Measurements from ENCODE around the gene S100PBP.
A peak's percentile ranks its signal among the peaks of the same experiment; 100 is the strongest.

The S100PBP gene

GRCh38 chr1:32825181-32825580, 7.7 kb downstream of the S100PBP start:
- no peak overlapping the region for H3K9ac ChIP-seq (ENCODE audit: low read depth, low read length, poor library complexity, severe bottlenecking)
- no peak overlapping the region for H2AFZ ChIP-seq (ENCODE audit: low read length)
- TF ChIP-seq CTCF (conservative IDR thresholded peaks at IDR 0.05; ENCODE audit: low read length), result no peak
- no peak for TF ChIP-seq EZH2phosphoT487 (IDR thresholded peaks at IDR 0.05; ENCODE audit: borderline replicate concordance)
- no peaks in the 10 kb centered on the region for H3K9me2 ChIP-seq (replicated peaks; ENCODE audit: low read depth, low read length)
- no peaks in the 10 kb centered on the region for H3F3A ChIP-seq (ENCODE audit: low read depth)
- no peaks in the 10 kb centered on the region for H3K27me3 ChIP-seq (ENCODE audit: insufficient read depth, low read length, poor library complexity, severe bottlenecking)
- H4K20me1 ChIP-seq (ENCODE audit: insufficient read depth, low read length, poor library complexity, severe bottlenecking), result peaks cover 27% of the 10 kb centered on the region
- H3K4me2 ChIP-seq (ENCODE audit: low read depth, low read length, poor library complexity, severe bottlenecking), result no peak overlapping the region
- H3K4me3 ChIP-seq (ENCODE audit: low read length, poor library complexity, severe bottlenecking), result no peak overlapping the region
- no peaks in the 10 kb centered on the region for H3K9me3 ChIP-seq (ENCODE audit: insufficient read depth, low read depth, low read length)
- peaks cover 42% of the 10 kb centered on the region for H3K79me2 ChIP-seq (ENCODE audit: insufficient read depth, low read length)
- H3K36me3 ChIP-seq (ENCODE audit: insufficient read depth, low read length), result peaks cover 35% of the 10 kb centered on the region; the same call in 1 of the 2 replicates
- peaks cover 29% of the 10 kb centered on the region for H3K4me1 ChIP-seq (ENCODE audit: insufficient read depth, low read length, poor library complexity, severe bottlenecking)

- Histone ChIP-seq H3K4me2 (ENCODE audit: low read depth, low read length, poor library complexity, severe bottlenecking) (no peak overlapping the region), H3K36me3 (ENCODE audit: insufficient read depth, low read length) (peaks cover 55% of the 10 kb centered on the region; the same call in 1 of the 2 replicates), H3K4me3 (ENCODE audit: low read length, poor library complexity, severe bottlenecking) (no peak overlapping the region), H3K9me3 (ENCODE audit: insufficient read depth, low read depth, low read length) (no peaks in the 10 kb centered on the region), H2AFZ (ENCODE audit: low read length) (no peak overlapping the region), H4K20me1 (ENCODE audit: insufficient read depth, low read length, poor library complexity, severe bottlenecking) (peaks cover 16% of the 10 kb centered on the region), H3K79me2 (ENCODE audit: insufficient read depth, low read length) (peaks cover 14% of the 10 kb centered on the region; the same call in 1 of the 2 replicates), H3K9ac (ENCODE audit: low read depth, low read length, poor library complexity, severe bottlenecking) (no peak overlapping the region), H3K4me1 (ENCODE audit: insufficient read depth, low read length, poor library complexity, severe bottlenecking) (peaks cover 6% of the 10 kb centered on the region), H3F3A (ENCODE audit: low read depth) (no peaks in the 10 kb centered on the region), H3K9me2 (replicated peaks; ENCODE audit: low read depth, low read length) (no peaks in the 10 kb centered on the region), H3K27me3 (ENCODE audit: insufficient read depth, low read length, poor library complexity, severe bottlenecking) (no peaks in the 10 kb centered on the region)
- TF ChIP-seq CTCF (conservative IDR thresholded peaks at IDR 0.05; ENCODE audit: low read length) (peak; percentile 62), EZH2phosphoT487 (IDR thresholded peaks at IDR 0.05; ENCODE audit: borderline replicate concordance) (no peak)
Measured at GRCh38 chr1:32828341-32828740, 10.9 kb downstream of the S100PBP start.

DNA sequence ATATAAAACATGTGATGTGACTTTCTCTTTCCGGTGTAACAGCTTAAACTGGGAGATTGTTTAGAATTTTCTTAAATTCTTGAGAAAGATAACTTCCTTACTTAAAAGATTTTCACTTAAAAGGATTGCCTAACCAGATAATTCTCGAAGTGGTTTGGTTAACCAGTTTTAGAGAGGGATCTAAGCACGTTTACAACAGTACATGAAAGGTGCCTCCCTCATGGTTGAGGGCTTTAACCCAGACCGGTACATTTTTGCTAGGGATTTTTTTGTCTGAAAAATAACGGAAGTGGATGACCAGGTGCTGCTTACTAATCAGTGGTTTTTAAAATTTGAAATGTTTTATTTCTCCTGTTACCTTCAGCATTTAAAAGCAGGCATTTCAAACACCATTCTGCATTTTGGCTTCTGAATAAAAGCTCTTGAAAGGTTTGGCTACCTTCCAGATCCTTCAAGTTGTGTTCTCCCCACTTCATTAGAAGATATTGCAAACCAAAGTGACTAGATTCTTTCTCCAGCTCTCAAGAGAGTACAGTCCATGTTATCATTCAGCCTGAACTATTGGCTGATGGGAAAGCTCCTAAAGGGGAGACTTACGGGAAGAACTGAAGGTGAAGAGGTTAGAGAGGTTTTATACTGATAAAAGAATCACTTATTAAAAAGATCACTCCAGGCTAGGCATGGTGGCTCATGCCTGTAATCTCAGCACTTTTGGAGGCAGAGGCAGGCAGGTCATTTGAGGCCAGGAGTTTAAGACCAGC, 12.8 kb downstream of the S100PBP start:
- Histone ChIP-seq H3K79me2 (ENCODE audit: insufficient read depth, low read length) (peaks cover 2% of the 10 kb centered on the region; the same call in 1 of the 2 replicates), H3K4me2 (ENCODE audit: low read depth, low read length, poor library complexity, severe bottlenecking) (no peak overlapping the region), H3K27me3 (ENCODE audit: insufficient read depth, low read length, poor library complexity, severe bottlenecking) (no peaks in the 10 kb centered on the region), H3K4me1 (ENCODE audit: insufficient read depth, low read length, poor library complexity, severe bottlenecking) (peaks cover 6% of the 10 kb centered on the region), H3K9ac (ENCODE audit: low read depth, low read length, poor library complexity, severe bottlenecking) (no peak overlapping the region), H3K9me2 (replicated peaks; ENCODE audit: low read depth, low read length) (no peaks in the 10 kb centered on the region), H3F3A (ENCODE audit: low read depth) (no peaks in the 10 kb centered on the region), H4K20me1 (ENCODE audit: insufficient read depth, low read length, poor library complexity, severe bottlenecking) (peaks cover 11% of the 10 kb centered on the region), H3K4me3 (ENCODE audit: low read length, poor library complexity, severe bottlenecking) (no peak overlapping the region), H3K9me3 (ENCODE audit: insufficient read depth, low read depth, low read length) (no peaks in the 10 kb centered on the region), H3K36me3 (ENCODE audit: insufficient read depth, low read length) (peaks cover 60% of the 10 kb centered on the region; the same call in 1 of the 2 replicates), H2AFZ (ENCODE audit: low read length) (no peak overlapping the region)
- TF ChIP-seq EZH2phosphoT487 (IDR thresholded peaks at IDR 0.05; ENCODE audit: borderline replicate concordance) (no peak), CTCF (conservative IDR thresholded peaks at IDR 0.05; ENCODE audit: low read length) (no peak)

Measured in Loucy (cell line).